ENCODE data around the gene TRABD2B. TPM values are rescaled to one million over a fixed set of nuclear protein-coding genes. Genes with fewer than 3 reads are reported as not detected.

Gene TRABD2B
- total and polyA plus RNA-seq, 8 donors: 0.99 to 5.2 (median 3.3) TPM

DNA sequence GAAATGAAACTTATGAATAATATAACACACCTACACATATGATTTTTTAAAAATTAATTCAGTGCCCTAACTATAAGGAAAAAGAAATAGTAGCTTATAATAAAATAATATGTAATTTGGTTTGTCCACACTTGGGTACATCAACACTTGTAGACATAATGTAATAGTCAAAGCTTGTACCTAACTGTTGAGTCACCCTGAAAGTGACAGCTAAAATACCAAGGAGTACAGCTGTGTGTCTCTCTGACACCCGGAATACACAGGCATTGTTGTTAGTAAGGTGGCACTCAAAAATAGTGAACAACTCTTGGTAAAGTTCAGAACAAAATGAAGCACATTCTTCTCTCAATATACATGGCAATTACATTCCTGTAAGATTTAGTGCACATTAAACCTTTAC is 243.4 kb downstream of the TRABD2B start:
- ATAC-seq (no peak), DNase-seq (no peak)
- no peaks in the 10 kb centered on the region for H3K9me3 ChIP-seq
- TF ChIP-seq, protein P1, sequence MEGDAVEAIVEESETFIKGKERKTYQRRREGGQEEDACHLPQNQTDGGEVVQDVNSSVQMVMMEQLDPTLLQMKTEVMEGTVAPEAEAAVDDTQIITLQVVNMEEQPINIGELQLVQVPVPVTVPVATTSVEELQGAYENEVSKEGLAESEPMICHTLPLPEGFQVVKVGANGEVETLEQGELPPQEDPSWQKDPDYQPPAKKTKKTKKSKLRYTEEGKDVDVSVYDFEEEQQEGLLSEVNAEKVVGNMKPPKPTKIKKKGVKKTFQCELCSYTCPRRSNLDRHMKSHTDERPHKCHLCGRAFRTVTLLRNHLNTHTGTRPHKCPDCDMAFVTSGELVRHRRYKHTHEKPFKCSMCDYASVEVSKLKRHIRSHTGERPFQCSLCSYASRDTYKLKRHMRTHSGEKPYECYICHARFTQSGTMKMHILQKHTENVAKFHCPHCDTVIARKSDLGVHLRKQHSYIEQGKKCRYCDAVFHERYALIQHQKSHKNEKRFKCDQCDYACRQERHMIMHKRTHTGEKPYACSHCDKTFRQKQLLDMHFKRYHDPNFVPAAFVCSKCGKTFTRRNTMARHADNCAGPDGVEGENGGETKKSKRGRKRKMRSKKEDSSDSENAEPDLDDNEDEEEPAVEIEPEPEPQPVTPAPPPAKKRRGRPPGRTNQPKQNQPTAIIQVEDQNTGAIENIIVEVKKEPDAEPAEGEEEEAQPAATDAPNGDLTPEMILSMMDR (IDR thresholded peaks at IDR 0.05): no peak
- no peaks in the 10 kb centered on the region for H3K36me3 ChIP-seq
- H3K4me3 ChIP-seq: no peak overlapping the region
- H3K27ac ChIP-seq: no peak overlapping the region
- H3K27me3 ChIP-seq: no peaks in the 10 kb centered on the region
- intact Hi-C loops (cut with DNase I): no loop called here
- H3K4me1 ChIP-seq: peaks cover 0 to 9% of the 10 kb centered on the region in 2 donors

DNA sequence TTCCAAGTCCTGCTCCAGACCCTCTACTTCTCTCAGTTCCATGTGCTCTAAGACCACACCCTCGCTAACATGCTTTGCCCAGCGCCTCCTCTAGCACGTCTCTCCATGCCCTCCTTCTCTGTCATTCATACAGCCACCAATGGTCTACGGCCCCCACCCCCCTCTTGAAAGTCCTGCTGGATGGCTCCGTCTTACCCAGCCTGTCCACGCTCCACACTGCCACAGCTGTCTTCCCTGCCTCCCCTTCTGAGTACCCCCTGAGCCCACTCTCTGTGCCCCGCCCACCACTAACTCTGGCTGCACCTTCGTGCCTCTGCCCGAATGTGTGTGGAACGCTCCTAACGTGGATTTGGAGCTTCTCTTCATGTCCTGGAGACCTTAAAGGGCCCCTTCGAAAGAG is 244.6 kb downstream of the TRABD2B start:
- DNase-seq: no peak
- Histone ChIP-seq H3K27me3 (no peaks in the 10 kb centered on the region), H3K4me1 (peaks cover 0 to 9% of the 10 kb centered on the region in 2 donors), H3K9me3 (no peaks in the 10 kb centered on the region), H3K36me3 (no peaks in the 10 kb centered on the region), H3K27ac (no peak overlapping the region), H3K4me3 (no peak overlapping the region)
- intact Hi-C loops (cut with DNase I): no loop called here
- ATAC-seq: no peak
- TF ChIP-seq, protein P1 (IDR thresholded peaks at IDR 0.05): no peak

DNA sequence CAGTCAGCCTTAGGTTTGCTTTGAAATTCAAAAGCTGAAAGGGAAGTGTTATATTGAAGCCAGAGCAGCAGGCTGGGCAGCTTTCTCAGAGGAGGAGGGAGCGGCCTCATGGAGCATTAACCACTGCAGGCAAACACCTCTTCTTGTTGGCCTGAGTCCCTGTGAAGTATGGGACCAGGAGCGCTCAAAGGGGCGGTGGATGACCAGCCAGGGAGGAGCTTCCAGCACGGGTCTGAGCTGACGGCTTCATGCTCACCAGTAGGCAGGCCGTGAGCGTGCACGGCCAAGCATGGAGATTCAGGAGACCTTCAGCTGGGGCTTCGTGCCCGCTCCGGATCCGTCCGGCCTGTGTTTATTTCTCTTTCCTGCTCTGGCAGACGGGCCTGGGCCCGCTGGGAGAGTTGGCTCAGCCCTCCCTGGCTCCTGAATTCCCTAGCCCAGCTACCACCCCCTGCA is 245.2 kb downstream of the TRABD2B start:
- Histone ChIP-seq H3K4me3 (no peak overlapping the region), H3K36me3 (no peaks in the 10 kb centered on the region), H3K4me1 (peaks cover 0 to 9% of the 10 kb centered on the region in 2 donors), H3K27ac (no peak overlapping the region), H3K9me3 (no peaks in the 10 kb centered on the region), H3K27me3 (no peaks in the 10 kb centered on the region)
- TF ChIP-seq, protein P1 (IDR thresholded peaks at IDR 0.05): no peak
- intact Hi-C loops (cut with DNase I): no loop called here
- DNase-seq (peak in 2 of 4 donors; percentile 42 to 61), ATAC-seq (peak; percentile 88)

DNA sequence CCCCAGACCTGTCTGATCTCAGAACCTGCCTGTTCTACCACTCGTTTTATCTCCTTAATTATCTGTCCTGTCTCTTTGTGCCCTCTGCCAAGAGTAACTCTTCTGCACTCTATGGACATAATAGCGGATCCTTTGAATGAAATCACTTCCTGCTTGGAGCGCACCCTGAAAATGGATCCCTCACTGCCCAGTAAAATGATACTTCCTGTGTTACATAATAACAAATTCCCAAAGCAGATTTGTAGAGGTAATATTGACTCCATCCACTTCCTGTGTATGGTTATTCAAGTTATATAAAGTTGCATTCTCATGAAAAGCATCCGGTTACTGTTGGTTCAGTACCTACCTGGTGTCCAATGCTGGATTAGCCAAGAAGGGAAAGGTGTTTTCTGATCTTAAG is 246.0 kb downstream of the TRABD2B start:
- no peaks in the 10 kb centered on the region for H3K36me3 ChIP-seq
- DNase-seq (no peak), ATAC-seq (no peak)
- H3K27ac ChIP-seq: no peak overlapping the region
- H3K4me1 ChIP-seq: peaks cover 0 to 9% of the 10 kb centered on the region in 2 donors
- H3K27me3 ChIP-seq: no peaks in the 10 kb centered on the region
- no peak overlapping the region for H3K4me3 ChIP-seq
- intact Hi-C loops (cut with DNase I): no loop called here
- no peaks in the 10 kb centered on the region for H3K9me3 ChIP-seq
- TF ChIP-seq, protein P1 (IDR thresholded peaks at IDR 0.05): no peak

DNA sequence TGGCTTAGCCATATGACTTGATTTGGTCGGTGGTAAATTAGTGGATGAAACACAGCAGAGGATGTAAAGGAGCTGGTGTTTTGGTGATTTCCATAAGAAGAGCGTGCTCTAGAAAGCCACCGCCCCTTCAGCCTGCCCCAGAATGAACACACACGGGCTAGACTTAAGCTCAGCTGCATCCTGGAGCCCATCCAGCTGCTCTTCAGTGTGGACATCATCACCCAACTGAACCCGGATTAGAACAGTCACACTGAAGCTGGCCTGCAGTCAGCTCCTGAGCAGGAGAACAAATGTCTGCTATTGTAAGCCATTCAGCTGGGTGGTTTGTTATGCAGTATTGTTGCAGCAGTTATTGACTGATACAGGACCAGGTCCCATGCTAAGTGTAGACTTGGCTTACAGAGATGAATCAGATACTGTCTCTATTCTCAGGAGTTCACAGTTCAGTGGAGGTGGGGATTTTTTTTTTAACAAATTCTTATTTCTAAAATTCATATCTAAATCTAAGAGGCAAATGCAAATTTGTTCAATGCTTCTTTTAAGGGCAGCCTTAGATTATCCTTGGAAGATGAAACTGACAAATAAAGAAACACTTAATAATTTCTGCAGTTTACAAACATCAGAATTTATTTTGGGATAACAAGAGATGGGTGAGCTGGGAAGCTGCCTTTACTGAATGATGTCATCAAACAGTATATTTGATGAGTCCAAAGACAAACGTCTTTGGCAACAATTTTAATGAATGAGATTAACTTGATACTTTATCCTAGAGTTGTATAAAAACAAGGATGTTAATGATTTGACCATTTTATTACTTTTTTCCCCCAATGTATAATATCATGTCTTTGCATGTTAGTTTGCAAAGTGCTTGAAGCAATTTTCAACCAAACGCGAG is 251.2 kb downstream of the TRABD2B start:
- no peaks in the 10 kb centered on the region for H3K36me3 ChIP-seq
- H3K9me3 ChIP-seq: peaks cover 0 to 4% of the 10 kb centered on the region in 2 donors
- H3K27ac ChIP-seq: no peak overlapping the region
- TF ChIP-seq, protein P1 (IDR thresholded peaks at IDR 0.05): no peak
- intact Hi-C loops (cut with DNase I): no loop called here
- DNase-seq: no peak
- ATAC-seq: no peak
- no peaks in the 10 kb centered on the region for H3K4me1 ChIP-seq
- no peaks in the 10 kb centered on the region for H3K27me3 ChIP-seq
- H3K4me3 ChIP-seq: no peak overlapping the region
